ENCODE measurements around the gene PRSS38. TPM values are rescaled to one million over a fixed set of nuclear protein-coding genes. Genes with fewer than 3 reads are reported as not detected.
"Not testable (repeated sequence)": the region's sequence is repeated elsewhere in the genome, so short reads cannot be mapped to it uniquely, and the experiment has no call there.

PRSS38 gene
- total and polyA plus RNA-seq, 12 donors = not detected

GRCh38 chr1:227869279-227869842 lies 53.9 kb downstream of the PRSS38 start:
- WGBS, 2 donors = 39 to 54% methylated on average over 5 of the region's 5 CpGs
- Histone ChIP-seq H3K4me1 (peaks cover 0 to 7% (median 0%) of the 10 kb centered on the region in 9 donors), H3K4me3 (no peak overlapping the region), H3K27ac (no peak overlapping the region), H3K9me3 (peaks cover 0 to 23% (median 8%) of the 10 kb centered on the region in 11 donors), H3K36me3 (no peaks in the 10 kb centered on the region), H3K27me3 (peaks cover 0 to 13% (median 0%) of the 10 kb centered on the region in 7 donors)
- DNase-seq = no peak
- intact Hi-C loops (cut with DNase I) = no loop called here
- TF ChIP-seq, protein P1, sequence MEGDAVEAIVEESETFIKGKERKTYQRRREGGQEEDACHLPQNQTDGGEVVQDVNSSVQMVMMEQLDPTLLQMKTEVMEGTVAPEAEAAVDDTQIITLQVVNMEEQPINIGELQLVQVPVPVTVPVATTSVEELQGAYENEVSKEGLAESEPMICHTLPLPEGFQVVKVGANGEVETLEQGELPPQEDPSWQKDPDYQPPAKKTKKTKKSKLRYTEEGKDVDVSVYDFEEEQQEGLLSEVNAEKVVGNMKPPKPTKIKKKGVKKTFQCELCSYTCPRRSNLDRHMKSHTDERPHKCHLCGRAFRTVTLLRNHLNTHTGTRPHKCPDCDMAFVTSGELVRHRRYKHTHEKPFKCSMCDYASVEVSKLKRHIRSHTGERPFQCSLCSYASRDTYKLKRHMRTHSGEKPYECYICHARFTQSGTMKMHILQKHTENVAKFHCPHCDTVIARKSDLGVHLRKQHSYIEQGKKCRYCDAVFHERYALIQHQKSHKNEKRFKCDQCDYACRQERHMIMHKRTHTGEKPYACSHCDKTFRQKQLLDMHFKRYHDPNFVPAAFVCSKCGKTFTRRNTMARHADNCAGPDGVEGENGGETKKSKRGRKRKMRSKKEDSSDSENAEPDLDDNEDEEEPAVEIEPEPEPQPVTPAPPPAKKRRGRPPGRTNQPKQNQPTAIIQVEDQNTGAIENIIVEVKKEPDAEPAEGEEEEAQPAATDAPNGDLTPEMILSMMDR (IDR thresholded peaks at IDR 0.05) = no peak
- no peak for ATAC-seq

DNA sequence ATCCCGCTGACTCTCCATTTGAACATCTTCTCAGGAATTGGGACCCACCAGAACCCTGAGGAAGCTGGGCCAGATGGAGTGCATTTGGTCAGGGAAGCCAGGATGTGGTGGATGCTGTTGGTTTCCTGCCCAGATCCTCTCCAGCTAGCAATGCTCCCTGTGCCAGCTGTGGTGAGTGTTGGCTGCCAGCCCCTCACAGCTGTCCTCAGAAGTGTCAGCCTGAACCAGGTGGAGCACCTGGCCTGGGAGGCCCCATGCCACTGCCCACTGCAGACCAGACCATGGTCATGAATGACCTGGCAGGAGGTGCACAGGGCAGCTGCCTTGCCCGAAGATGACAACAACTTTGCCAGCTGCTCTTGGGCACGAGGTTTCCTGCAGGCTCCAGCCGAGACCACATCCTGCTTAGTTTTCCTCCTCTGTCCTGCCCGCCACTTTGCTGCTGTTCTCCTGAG lies 54.4 kb downstream of the PRSS38 start:
- TF ChIP-seq, protein P1 (IDR thresholded peaks at IDR 0.05) = no peak
- intact Hi-C loops (cut with DNase I) = no loop called here
- peaks cover 0 to 7% (median 0%) of the 10 kb centered on the region in 9 donors for H3K4me1 ChIP-seq
- H3K27me3 ChIP-seq = peaks cover 0 to 13% (median 0%) of the 10 kb centered on the region in 7 donors
- H3K27ac ChIP-seq = no peak overlapping the region
- peaks cover 0 to 23% (median 4%) of the 10 kb centered on the region in 11 donors for H3K9me3 ChIP-seq
- ATAC-seq (no peak), DNase-seq (no peak)
- 61 to 74% methylated on average over 5 of the region's 5 CpGs for WGBS, 2 donors
- H3K4me3 ChIP-seq = no peak overlapping the region
- H3K36me3 ChIP-seq = no peaks in the 10 kb centered on the region

DNA sequence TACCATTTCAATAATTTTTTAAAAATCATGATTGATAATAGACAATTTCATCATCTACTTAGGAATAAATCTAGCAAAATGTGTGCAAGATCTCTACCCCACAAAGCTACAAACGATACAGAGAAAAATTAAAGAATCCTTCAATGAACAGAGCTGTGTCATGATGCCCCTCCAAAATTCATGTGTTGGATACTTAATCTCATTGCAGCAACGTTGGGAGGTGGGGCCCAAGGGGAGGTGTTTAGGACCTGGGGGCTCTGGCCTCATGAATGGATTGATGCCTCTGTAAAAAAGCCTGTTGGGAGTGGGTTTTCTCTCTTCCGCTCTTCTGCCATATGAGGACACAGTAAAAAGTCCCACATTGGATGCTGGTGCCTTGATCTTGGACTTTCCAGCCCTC lies 54.9 kb downstream of the PRSS38 start:
- H3K9me3 ChIP-seq = peaks cover 0 to 18% (median 0%) of the 10 kb centered on the region in 11 donors
- WGBS, 2 donors = 72% methylated on average over 3 of the region's 3 CpGs
- H3K4me3 ChIP-seq = no peak overlapping the region
- ATAC-seq (no peak), DNase-seq (no peak)
- TF ChIP-seq, protein P1 (IDR thresholded peaks at IDR 0.05) = no peak
- peaks cover 0 to 7% (median 0%) of the 10 kb centered on the region in 9 donors for H3K4me1 ChIP-seq
- no peaks in the 10 kb centered on the region for H3K36me3 ChIP-seq
- no peak overlapping the region for H3K27ac ChIP-seq
- peaks cover 0 to 13% (median 0%) of the 10 kb centered on the region in 7 donors for H3K27me3 ChIP-seq
- intact Hi-C loops (cut with DNase I) = no loop called here

- ATAC-seq; H3K4me3 ChIP-seq; H3K27ac ChIP-seq; H3K36me3 ChIP-seq; DNase-seq; intact Hi-C loops (cut with DNase I); H3K4me1 ChIP-seq: not testable (repeated sequence)
- 83 to 86% methylated on average over 5 of the region's 5 CpGs for WGBS, 2 donors
- Histone ChIP-seq H3K9me3 (peaks cover 0 to 12% (median 0%) of the 10 kb centered on the region in 11 donors), H3K27me3 (peaks cover 0 to 13% (median 0%) of the 10 kb centered on the region in 7 donors)
Measured at GRCh38 chr1:227871892-227872291, 56.4 kb downstream of the PRSS38 start.

DNA sequence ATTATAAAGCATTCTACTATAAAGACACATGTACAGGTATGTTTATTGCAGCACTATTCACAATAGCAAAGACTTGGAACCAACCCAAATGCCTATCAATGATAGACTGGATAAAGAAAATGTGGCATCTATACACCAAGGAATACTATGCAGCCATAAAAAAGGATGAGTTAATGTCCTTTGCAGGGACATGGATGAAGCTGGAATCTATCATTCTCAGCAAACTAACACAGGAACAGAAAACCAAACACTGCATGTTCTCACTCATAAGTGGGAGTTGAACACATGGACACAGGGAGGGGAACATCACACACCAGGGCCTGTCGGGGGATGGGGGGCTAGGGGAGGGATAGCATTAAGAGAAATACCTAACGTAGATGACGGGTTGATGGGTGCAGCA lies 62.3 kb downstream of the PRSS38 start:
- intact Hi-C loops (cut with DNase I); H3K4me3 ChIP-seq; H3K27me3 ChIP-seq; DNase-seq; H3K36me3 ChIP-seq; H3K4me1 ChIP-seq; ATAC-seq; H3K27ac ChIP-seq: not testable (repeated sequence)
- H3K9me3 ChIP-seq = peaks cover 0 to 16% (median 0%) of the 10 kb centered on the region in 11 donors
- 87 to 90% methylated on average over 3 of the region's 3 CpGs for WGBS, 2 donors

All from heart right ventricle (tissue), 16 donors.